Measurements from ENCODE around the gene GAS2L1.
A peak's percentile ranks its signal among the peaks of the same experiment; 100 is the strongest.
"Not testable (repeated sequence)": the region's sequence is repeated elsewhere in the genome, so short reads cannot be mapped to it uniquely, and the experiment has no call there.

The GAS2L1 gene

GRCh38 chr22:29342177-29342576 is 35.7 kb downstream of the GAS2L1 start:
- no peak for DNase-seq (ENCODE audit: low read depth)

DNA sequence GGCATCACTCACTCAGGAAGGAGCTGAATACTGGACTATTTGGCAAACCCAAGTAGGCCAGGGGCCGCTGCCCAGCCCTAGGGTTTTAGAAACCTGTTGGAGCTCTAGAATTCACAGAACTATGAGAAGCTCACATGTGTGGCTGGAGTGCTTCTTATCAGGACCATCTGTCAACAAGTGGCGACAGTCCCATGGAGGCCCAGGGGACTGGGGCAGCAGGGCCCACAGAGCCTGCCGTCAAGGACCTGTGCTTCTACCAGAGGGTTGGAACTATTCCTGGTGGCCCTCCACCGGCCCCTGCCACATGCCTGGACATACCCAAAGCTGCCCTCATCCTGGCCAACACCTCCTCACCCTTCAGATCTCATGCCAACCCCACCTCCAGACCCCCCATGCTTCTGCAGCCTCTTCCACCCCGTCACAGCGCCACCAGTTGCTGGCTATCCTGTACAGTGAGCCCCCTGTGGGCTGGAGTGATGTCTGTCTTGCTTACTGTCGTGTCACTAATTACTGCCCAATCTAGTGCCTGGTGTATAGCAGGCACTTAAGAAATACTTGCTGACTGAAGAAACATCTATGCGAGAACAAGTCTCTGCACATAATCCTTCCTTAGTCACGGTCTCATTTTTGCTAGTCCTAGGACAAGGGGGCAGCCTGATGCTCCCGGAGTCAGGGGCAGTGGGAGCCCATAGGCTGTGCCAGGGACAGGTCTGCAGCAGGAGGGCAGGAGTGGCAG is 36.3 kb downstream of the GAS2L1 start:
- no peak for DNase-seq (ENCODE audit: low read depth)

DNA sequence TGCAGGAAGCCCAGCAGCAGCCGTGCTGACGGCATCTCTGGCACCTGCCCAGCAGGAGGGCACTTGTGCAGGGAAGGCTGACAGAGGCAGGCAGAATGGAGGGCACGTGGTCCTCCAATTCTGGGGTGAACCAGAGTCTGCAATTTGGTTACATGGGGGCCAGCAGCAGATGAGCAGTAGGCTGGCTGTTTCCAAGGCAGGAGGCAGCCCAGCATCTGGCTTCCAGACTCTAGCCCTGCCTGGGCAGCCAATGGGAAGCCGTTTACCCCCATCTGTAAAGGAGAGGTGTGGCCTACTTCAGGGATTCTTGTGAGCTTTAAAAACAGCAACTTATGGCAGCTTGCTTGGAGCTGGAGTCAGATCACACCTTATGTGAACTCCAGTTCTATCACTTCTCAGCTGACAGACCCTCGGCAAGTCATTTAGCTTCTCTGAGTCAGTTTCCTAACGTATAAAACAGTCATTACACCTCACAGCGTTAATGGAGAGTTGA is 36.9 kb downstream of the GAS2L1 start:
- no peak for DNase-seq (ENCODE audit: low read depth)

DNA sequence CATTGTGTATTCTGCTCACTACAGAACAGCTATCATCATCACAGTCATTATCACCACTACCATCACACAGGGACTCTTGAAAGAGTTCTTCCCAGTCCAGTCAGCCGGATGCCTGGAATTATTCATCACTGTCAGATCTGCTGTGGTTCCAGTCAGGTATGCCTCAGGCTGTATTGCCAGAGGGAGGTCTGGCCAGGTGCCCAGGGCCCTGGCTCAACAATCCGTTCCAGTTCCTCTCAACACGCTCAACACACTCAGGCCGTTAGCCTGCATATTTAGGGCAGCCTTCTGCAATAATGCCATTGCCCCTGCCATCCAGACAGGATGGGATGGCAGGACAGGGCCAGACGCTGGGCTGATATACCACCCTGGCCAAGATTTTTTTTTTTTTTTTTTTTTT is 37.7 kb downstream of the GAS2L1 start:
- DNase-seq (ENCODE audit: low read depth), result peak; percentile 87

GRCh38 chr22:29344889-29345288 is 38.4 kb downstream of the GAS2L1 start:
- DNase-seq (ENCODE audit: low read depth), result not testable (repeated sequence)

GRCh38 chr22:29345932-29346331 is 39.5 kb downstream of the GAS2L1 start:
- no peak for DNase-seq (ENCODE audit: low read depth)

- DNase-seq (ENCODE audit: low read depth), result no peak
Observed at GRCh38 chr22:29346659-29347058, 40.2 kb downstream of the GAS2L1 start.

DNA sequence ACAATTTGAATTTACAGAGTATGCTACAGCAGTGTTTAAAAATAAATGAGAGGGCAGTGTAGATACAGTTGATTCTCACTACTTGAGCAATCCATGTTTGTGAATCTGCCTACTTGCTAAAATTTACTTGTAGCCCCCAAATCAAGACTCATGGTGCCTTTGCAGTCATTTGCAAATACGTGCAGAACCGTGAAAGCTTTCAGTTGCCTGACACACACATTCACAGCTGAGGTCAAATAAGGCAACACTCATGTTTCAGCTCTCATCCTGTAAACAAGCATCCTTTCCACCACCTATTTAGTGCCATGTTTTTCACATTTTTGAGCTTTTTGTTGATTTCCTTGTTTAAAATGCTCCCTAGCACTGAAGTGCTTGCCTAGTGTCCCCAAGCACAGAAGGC is 41.6 kb downstream of the GAS2L1 start:
- no peak for DNase-seq (ENCODE audit: low read depth)

DNA sequence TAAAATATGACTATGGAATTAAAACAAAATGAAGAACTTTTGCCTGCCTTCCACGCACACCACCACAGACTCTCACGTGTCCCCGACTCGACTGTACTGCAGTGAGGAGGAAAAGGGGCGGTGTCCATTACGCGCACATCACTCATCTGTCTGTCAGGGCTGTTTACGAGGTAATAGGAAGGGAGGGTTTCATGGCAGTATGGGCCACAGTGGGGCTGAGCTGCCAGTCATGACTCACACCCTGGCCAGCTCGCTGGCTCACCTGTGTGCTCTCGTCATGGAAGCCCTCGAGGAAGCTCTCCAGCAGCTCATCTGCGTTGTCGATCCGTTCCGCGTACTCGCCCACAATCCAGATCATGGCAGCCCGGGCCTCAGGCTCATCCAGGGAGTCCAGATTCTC is 42.5 kb downstream of the GAS2L1 start:
- no peak for DNase-seq (ENCODE audit: low read depth)

- DNase-seq (ENCODE audit: low read depth), result no peak
Observed at GRCh38 chr22:29351042-29351441, 44.6 kb downstream of the GAS2L1 start.

DNA sequence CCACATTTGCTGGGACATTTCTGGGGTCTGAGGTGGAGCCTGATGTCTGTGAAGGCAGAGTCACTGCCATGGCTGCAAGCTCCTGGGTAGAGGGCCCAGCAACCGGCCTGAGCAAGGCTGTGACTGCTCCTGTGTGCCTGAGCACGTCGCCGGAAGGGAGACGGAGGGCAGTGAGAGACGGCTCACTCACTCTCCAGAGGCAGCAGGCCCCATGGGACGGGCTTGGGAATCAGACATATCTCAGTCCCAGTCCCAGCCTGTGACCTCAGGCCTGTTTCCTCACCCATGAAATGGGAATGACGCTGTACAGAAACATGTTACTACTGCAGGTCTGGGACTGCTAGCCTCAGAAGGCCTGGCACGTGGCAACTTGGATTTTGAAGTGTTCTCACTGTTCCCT is 45.4 kb downstream of the GAS2L1 start:
- DNase-seq (ENCODE audit: low read depth), result no peak

DNA sequence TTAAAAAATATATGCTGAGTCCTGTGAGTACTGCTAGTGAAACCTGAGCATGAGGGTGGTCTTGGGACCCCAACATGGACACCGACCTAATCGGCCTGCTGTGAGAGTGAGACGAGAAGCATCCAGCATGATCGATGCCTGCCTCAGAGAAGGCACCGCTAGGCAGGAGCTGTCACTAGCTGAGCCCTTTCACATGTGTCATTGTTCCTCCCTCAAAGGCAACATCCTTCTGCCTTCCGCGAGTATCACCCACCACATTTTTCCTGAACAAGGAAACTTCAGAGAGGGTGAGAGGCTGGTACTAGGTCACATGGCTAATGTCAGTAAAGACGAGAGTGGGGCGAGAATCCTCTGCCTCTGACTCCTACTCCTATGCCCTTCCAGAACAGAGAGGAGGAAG is 46.3 kb downstream of the GAS2L1 start:
- no peak for DNase-seq (ENCODE audit: low read depth)

DNA sequence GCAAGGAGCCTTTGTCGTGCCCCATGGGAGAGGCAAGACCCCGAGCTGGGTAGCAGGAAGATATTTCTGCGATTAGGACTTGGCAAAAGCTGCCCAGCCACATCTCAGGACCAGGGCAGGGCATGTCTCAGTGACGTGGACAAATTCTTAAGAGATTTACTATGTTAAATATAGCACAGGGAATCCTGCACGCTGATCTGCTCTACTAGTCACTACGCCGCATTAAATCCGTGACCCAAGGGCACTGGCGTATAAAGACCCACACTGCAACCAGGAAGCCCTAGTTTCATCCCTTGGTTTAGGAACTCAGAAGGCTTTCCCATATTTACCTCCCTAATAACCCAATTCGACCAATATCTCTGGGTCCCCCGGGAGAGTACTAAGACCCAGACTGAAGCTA is 46.8 kb downstream of the GAS2L1 start:
- no peak for DNase-seq (ENCODE audit: low read depth)

- DNase-seq (ENCODE audit: low read depth), result no peak
Observed at GRCh38 chr22:29353860-29354259, 47.4 kb downstream of the GAS2L1 start.

- DNase-seq (ENCODE audit: low read depth), result not testable (repeated sequence)
Observed at GRCh38 chr22:29357193-29357890, 50.9 kb downstream of the GAS2L1 start.

DNA sequence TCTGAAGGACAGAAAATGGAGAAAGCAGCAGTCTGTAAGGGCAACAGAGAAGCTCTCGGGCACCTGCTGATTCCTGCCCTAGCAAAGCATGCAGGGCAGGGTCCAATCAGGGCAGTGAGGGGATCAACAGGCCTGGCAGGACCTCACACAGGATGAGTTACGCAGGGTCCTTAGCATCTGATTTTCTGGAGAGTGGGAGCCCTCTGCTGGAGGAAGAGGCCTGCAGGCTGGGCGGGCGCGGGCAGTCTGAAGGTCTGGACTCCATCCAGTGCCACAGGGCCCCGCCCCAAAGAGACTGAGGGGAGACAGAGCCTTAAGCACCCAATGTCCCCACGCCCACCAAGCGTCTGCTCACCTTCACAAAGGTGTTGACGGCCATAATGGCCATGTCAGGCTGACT is 53.0 kb downstream of the GAS2L1 start:
- DNase-seq (ENCODE audit: low read depth), result no peak
